Transverse colon (tissue), 4 donors: ENCODE measurements around the gene ZMIZ1. TPM values are rescaled to one million over a fixed set of nuclear protein-coding genes. Genes with fewer than 3 reads are reported as not detected.
"Not testable (repeated sequence)": the region's sequence is repeated elsewhere in the genome, so short reads cannot be mapped to it uniquely, and the experiment has no call there.

ENCODE experiments used
- DNase-seq: peaks from one replicate; pipeline ENCODE4 v3.0.0-alpha.2; 2019
- H3K27ac ChIP-seq, 4 donors: fragments of 200-600 bp; sonication (generic); 2 replicates each; pipeline ENCODE4 v1.5.1; 2016 to 2018; ENCODE audit warnings: inconsistent platforms in 4 of 4
- H3K27me3 ChIP-seq: fragments of 200-600 bp; sonication (generic); 2 replicates; pipeline ENCODE4 v1.5.1; 2017; ENCODE audit warnings: inconsistent platforms
- H3K36me3 ChIP-seq, 4 donors: fragments of 200-600 bp; sonication (generic); 2 replicates each; pipeline ENCODE4 v1.5.1; 2017 to 2019; ENCODE audit warnings: inconsistent platforms in 4 of 4
- H3K4me1 ChIP-seq, 4 donors: fragments of 200-600 bp; sonication (generic); 2 replicates each; pipeline ENCODE4 v1.5.1; 2017 to 2020; ENCODE audit warnings: inconsistent platforms in 4 of 4
- H3K4me3 ChIP-seq, 4 donors: fragments of 200-600 bp; sonication (generic); 1 replicate in 1 of 4; 2 replicates in 3 of 4; pipeline versions ENCODE4 v1.5.1 to v1.6.1; 2017 to 2019; ENCODE audit warnings: inconsistent platforms in 4 of 4
- H3K9me3 ChIP-seq, 2 donors: fragments of 200-600 bp; sonication (generic); 2 replicates each; pipeline ENCODE4 v1.5.1; 2017 to 2019; ENCODE audit warnings: inconsistent platforms in 2 of 2
- EP300 ChIP-seq: sonication (generic); formaldehyde crosslinking; IDR thresholded peaks from one replicate; pipeline ENCODE4 v1.6.1; 2017; ENCODE audit warnings: antibody characterized with exemption, low read depth
- POLR2A ChIP-seq: fragments of 450-650 bp; IDR thresholded peaks from one replicate; pipeline ENCODE4 v1.6.1; 2016; ENCODE audit warnings: antibody characterized with exemption, mild to moderate bottlenecking, moderate library complexity
- POLR2AphosphoS5 ChIP-seq, 3 donors: sonication (generic); formaldehyde crosslinking; IDR thresholded peaks; one replicate each; pipeline ENCODE4 v1.6.1; 2016; ENCODE audit warnings: antibody characterized with exemption in 3 of 3
- WGBS, 2 donors: methylation state at CpG; one replicate each; pipeline ENCODE4 v1.1.5; 2018; ENCODE audit warnings: low coverage in 1 of 2; 5-methylcytosine and 5-hydroxymethylcytosine counted together
- in situ Hi-C, 4 donors: fragments of 200-750 bp; cut with MboI; loops; one replicate each; pipeline versions ENCODE4 v1.15.0 to v1.15.1; 2017; ENCODE audit warnings: low sequenced_read_pairs in 3 of 4, low pct_ligation_motif_present in 1 of 4, low pct_unique_long_range_greater_than_20kb in 1 of 4
- intact Hi-C: fragments of 100-400 bp; cut with DNase I; formaldehyde crosslinking; loops from one replicate; pipeline ENCODE4 v1.15.1; 2023; ENCODE audit warnings: low total_unique reads
- total RNA-seq, 4 donors: library from RNA; depleted of rRNA; stranded (reverse); fragments of >200 nt; gene quantifications; one replicate each; pipeline ENCODE4 v1.1.0, GENCODE V29; 2016
- TF ChIP-seq, protein P1 (sequence below), 5 experiments: fragments of 200-600 bp in 3 of 5; fragments of 450-650 bp in 2 of 5; sonication (generic) in 3 of 5; IDR thresholded peaks; 1 replicate in 2 of 5; 2 replicates in 3 of 5; pipeline ENCODE4 v1.5.1; 2016 to 2017; ENCODE audit warnings: antibody characterized with exemption in 5 of 5, inconsistent platforms in 3 of 5, mild to moderate bottlenecking in 2 of 5, moderate library complexity in 1 of 5

The ZMIZ1 gene
- total RNA-seq, 4 donors from 2014 or later = 32.0 to 108 (median 63.0) TPM

DNA sequence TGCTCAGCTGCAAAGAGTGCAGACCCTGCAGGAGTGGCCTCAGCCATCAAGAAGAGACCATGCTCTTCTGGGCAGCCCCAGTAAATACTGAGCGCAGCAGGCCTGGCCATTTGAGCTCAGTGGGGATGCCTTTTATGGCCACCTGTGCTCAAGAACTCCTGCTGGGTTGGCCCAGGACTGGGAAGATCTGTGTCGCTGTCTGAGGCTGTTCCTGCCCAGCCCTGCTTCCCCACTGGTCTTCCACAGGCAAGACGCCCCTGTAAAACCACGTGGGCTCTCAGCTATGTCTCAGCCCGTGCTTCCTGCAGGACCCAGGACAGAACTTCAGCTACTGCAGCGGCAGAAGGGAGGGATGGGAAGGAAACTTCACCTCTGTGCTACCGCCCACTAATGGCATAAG, 268.0 kb downstream of the ZMIZ1 start:
- intact Hi-C loops = no loop called here

GRCh38 chr10:79337783-79338469, 269.2 kb downstream of the ZMIZ1 start:
- in situ Hi-C loops, H3K27ac ChIP-seq, DNase-seq, H3K36me3 ChIP-seq, H3K27me3 ChIP-seq, H3K9me3 ChIP-seq, intact Hi-C loops, H3K4me3 ChIP-seq: not testable (repeated sequence)
- peaks cover 0 to 10% (median 0%) of the 10 kb centered on the region in 4 donors for H3K4me1 ChIP-seq
- WGBS, 2 donors = 99% methylated on average over 7 of the region's 11 CpGs; no CpG with 5 or more reads in 1 of the 2 donors

More for the DNA sequence above, 268.0 kb downstream of the ZMIZ1 start:
- Histone ChIP-seq H3K36me3 (no peaks in the 10 kb centered on the region), H3K27ac (no peak overlapping the region), H3K4me1 (peaks cover 0 to 7% (median under 1%) of the 10 kb centered on the region in 4 donors), H3K27me3 (no peaks in the 10 kb centered on the region), H3K9me3 (no peaks in the 10 kb centered on the region), H3K4me3 (no peak overlapping the region)
- TF ChIP-seq, protein P1, sequence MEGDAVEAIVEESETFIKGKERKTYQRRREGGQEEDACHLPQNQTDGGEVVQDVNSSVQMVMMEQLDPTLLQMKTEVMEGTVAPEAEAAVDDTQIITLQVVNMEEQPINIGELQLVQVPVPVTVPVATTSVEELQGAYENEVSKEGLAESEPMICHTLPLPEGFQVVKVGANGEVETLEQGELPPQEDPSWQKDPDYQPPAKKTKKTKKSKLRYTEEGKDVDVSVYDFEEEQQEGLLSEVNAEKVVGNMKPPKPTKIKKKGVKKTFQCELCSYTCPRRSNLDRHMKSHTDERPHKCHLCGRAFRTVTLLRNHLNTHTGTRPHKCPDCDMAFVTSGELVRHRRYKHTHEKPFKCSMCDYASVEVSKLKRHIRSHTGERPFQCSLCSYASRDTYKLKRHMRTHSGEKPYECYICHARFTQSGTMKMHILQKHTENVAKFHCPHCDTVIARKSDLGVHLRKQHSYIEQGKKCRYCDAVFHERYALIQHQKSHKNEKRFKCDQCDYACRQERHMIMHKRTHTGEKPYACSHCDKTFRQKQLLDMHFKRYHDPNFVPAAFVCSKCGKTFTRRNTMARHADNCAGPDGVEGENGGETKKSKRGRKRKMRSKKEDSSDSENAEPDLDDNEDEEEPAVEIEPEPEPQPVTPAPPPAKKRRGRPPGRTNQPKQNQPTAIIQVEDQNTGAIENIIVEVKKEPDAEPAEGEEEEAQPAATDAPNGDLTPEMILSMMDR (IDR thresholded peaks at IDR 0.05) = no peak
- no peak for TF ChIP-seq POLR2A
- TF ChIP-seq POLR2AphosphoS5 (IDR thresholded peaks at IDR 0.05) = no peak
- no peak for TF ChIP-seq EP300
- in situ Hi-C loops = no loop called here
- DNase-seq = no peak
- 83% methylated on average over 7 of the region's 7 CpGs; no CpG with 5 or more reads in 1 of the 2 donors for whole genome bisulfite sequencing, 2 donors

DNA sequence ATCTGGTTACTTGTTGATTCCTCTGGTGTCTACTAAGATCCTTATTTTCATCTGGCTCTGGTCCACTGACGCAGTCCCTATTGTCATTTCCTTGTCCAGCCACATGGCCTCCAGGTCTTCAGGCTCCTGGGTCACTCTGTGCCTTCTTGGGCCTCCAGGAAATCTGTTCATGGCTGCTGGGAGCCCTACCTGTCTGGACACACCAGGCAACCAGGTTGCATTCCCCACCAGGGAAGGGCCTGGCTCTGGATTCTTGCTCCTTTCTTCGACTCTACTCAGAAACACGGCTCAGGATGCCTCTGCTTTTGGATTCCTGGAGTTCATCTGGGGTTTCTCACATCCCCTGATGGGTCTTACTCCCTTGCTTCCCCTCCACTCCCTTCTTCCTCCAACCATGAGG, 270.5 kb downstream of the ZMIZ1 start:
- no peak for DNase-seq
- in situ Hi-C loops = no loop called here

DNA sequence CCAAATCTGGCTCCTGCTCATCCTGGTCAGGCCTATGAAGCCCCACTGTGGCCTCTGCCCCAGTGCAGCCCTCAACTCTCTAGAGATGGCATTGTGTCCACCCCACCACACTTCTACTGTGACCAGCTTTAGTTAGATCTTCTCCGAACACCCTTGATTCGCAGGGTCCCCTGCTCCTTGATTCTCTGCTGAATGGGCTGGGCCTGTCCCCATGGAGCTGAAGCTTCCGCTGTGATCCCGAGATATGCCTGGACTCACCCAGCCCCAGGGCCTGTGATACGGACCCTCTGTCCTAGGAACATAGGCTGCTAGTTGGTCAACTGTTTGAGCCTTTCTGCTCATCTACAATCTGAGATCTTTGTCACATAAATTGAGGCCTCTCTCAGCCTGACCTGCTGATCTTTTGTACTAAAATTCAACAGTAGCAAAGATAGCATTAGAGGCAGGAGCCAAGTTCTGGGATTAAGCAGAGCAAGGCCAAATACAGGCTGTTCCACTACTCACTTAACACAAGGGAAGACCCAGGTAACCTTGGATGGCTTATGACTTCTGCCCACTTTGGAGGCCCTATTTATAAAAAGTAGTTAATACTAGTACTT, 272.0 kb downstream of the ZMIZ1 start:
- no peaks in the 10 kb centered on the region for H3K9me3 ChIP-seq
- in situ Hi-C loops = no loop called here
- 94% methylated on average over 5 of the region's 5 CpGs; no CpG with 5 or more reads in 1 of the 2 donors for WGBS, 2 donors
- DNase-seq = no peak
- H3K27me3 ChIP-seq = no peaks in the 10 kb centered on the region
- intact Hi-C loops = no loop called here
- peaks cover 0 to 10% (median 0%) of the 10 kb centered on the region in 4 donors for H3K4me1 ChIP-seq
- no peak overlapping the region for H3K4me3 ChIP-seq
- H3K27ac ChIP-seq = no peak overlapping the region
- no peaks in the 10 kb centered on the region for H3K36me3 ChIP-seq
- TF ChIP-seq POLR2AphosphoS5 (IDR thresholded peaks at IDR 0.05) (no peak), POLR2A (no peak), EP300 (no peak)
- TF ChIP-seq, protein P1 (IDR thresholded peaks at IDR 0.05) = no peak

More for the DNA sequence above, 270.5 kb downstream of the ZMIZ1 start:
- 87 to 92% methylated on average over 2 to 3 of the region's 3 CpGs for WGBS, 2 donors
- no peaks in the 10 kb centered on the region for H3K9me3 ChIP-seq
- intact Hi-C loops = no loop called here
- no peaks in the 10 kb centered on the region for H3K36me3 ChIP-seq
- no peaks in the 10 kb centered on the region for H3K27me3 ChIP-seq
- peaks cover 0 to 10% (median 0%) of the 10 kb centered on the region in 4 donors for H3K4me1 ChIP-seq
- no peak overlapping the region for H3K4me3 ChIP-seq
- H3K27ac ChIP-seq = no peak overlapping the region
- TF ChIP-seq POLR2A = no peak
- no peak for TF ChIP-seq EP300
- TF ChIP-seq, protein P1 (IDR thresholded peaks at IDR 0.05) = no peak
- TF ChIP-seq POLR2AphosphoS5 (IDR thresholded peaks at IDR 0.05) = no peak
